Psoas muscle (tissue), 8 donors: ENCODE results near the gene IZUMO4. TPM values are rescaled to one million over a fixed set of nuclear protein-coding genes. Genes with fewer than 3 reads are reported as not detected.

ENCODE experiments used
- ATAC-seq, 4 donors: fragments of 200-7000 bp; cut with Tn5 transposase; one replicate each; pipeline ENCODE4 v1.9.1; 2020; ENCODE audit warnings: moderate library complexity in 3 of 4, mild to moderate bottlenecking in 2 of 4
- DNase-seq, 2 donors: peaks; one replicate each; pipeline ENCODE4 v3.0.0-alpha.2; 2020
- H3K27ac ChIP-seq: fragments of 200-600 bp; one replicate; pipeline ENCODE4 v1.8.0; 2022
- H3K27me3 ChIP-seq, 3 donors: fragments of 200-600 bp in 1 of 3; one replicate each; pipeline versions ENCODE4 v1.6.1 to v1.8.0; 2013 to 2022; ENCODE audit warnings: low read length in 2 of 3, mild to moderate bottlenecking in 2 of 3, moderate library complexity in 1 of 3; ENCODE audit not compliant: insufficient read depth in 3 of 3
- H3K36me3 ChIP-seq, 2 donors: fragments of 200-600 bp in 1 of 2; one replicate each; pipeline versions ENCODE4 v1.6.1 to v1.8.0; 2013 to 2022; ENCODE audit warnings: low read depth in 1 of 2, mild to moderate bottlenecking in 1 of 2, moderate library complexity in 1 of 2; ENCODE audit not compliant: insufficient read depth in 1 of 2
- H3K4me1 ChIP-seq: fragments of 200-600 bp; one replicate; pipeline ENCODE4 v1.8.0; 2022
- H3K4me3 ChIP-seq: fragments of 200-600 bp; one replicate; pipeline ENCODE4 v1.8.0; 2022; ENCODE audit warnings: mild to moderate bottlenecking
- H3K9me3 ChIP-seq: fragments of 200-600 bp; one replicate; pipeline ENCODE4 v1.8.0; 2022
- WGBS, 3 donors: extraction: QIAGEN DNeasy Blood & Tissue Kit; methylation state at CpG; one replicate each; pipeline versions ENCODE4 v1.1.6 to v1.1.7; 2013; 5-methylcytosine and 5-hydroxymethylcytosine counted together
- intact Hi-C, 2 donors: fragments of 100-400 bp; cut with DNase I; formaldehyde crosslinking; loops; one replicate each; pipeline versions ENCODE4 v1.11.0 to v1.14.2; 2022
- polyA plus RNA-seq, 3 donors: library from polyadenylated mRNA; stranded (reverse); fragments of 200-250 nt; gene quantifications; one replicate each; pipeline ENCODE4 v1.2.3, GENCODE V29; 2013
- total RNA-seq, 4 donors: library from RNA; stranded (reverse); fragmentation: NEBNext Ultra II Directional in 2 of 4; extraction: Animal tissue kit (Norgen Biotek cat#: 25700) in 2 of 4; gene quantifications; one replicate each; pipeline versions ENCODE4 v1.2.1 to v1.2.4, GENCODE V29; 2021 to 2023
- TF ChIP-seq, protein P1 (sequence below): fragments of 200-600 bp; IDR thresholded peaks from one replicate; pipeline ENCODE4 v1.8.0; 2022; ENCODE audit warnings: antibody characterized with exemption
- donor health status: healthy with polysubstance abuse.
- donor health status: DM: no; HTN: no; CAD: no; lungs with moderate emphysema.
- donor health status: Bipolar disorder and iron deficiency.
- donor health status: healthy.
- donor health status: DM: yes; HTN: yes; CAD: no.
- donor health status: DM: no; HTN: no; CAD: no.
- donor health status: DM: no; HTN: no; CAD: no.
- donor health status: DM: yes; HTN: yes; CAD: no.

IZUMO4 gene
- total and polyA plus RNA-seq, 7 donors: 0.69 to 3.0 (median 1.6) TPM

DNA sequence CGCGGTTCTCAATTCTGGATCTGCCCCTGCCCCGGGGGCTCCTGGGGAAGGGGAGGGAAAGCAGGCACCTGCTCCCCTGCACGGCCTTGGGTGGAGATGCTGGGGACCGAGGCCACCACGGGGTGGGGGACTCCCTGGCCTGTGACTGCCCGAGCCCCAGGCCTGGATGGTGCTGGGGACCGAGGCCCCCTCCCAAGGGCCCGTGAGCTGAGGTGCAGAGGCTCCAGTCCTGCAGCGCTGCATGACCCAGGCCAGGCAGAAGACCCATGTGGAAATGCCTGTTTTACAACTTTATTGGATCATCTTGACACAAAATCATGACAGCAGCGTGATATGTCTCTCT is 4.0 kb downstream of the IZUMO4 start:
- TF ChIP-seq, protein P1, sequence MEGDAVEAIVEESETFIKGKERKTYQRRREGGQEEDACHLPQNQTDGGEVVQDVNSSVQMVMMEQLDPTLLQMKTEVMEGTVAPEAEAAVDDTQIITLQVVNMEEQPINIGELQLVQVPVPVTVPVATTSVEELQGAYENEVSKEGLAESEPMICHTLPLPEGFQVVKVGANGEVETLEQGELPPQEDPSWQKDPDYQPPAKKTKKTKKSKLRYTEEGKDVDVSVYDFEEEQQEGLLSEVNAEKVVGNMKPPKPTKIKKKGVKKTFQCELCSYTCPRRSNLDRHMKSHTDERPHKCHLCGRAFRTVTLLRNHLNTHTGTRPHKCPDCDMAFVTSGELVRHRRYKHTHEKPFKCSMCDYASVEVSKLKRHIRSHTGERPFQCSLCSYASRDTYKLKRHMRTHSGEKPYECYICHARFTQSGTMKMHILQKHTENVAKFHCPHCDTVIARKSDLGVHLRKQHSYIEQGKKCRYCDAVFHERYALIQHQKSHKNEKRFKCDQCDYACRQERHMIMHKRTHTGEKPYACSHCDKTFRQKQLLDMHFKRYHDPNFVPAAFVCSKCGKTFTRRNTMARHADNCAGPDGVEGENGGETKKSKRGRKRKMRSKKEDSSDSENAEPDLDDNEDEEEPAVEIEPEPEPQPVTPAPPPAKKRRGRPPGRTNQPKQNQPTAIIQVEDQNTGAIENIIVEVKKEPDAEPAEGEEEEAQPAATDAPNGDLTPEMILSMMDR: no peak
- peaks cover 9% of the 10 kb centered on the region for H3K4me1 ChIP-seq
- H3K9me3 ChIP-seq: no peaks in the 10 kb centered on the region
- H3K27me3 ChIP-seq: no peaks in the 10 kb centered on the region
- ATAC-seq: no peak
- H3K27ac ChIP-seq: no peak overlapping the region
- intact Hi-C loops: loop anchor here in 1 of 2 donors (5.0 kb wide), 1 partner anchor 47 kb away; no protein-coding TSS in a partner anchor
- WGBS, 3 donors: 91 to 92% (median 92%) methylated on average over 10 to 11 of the region's 11 CpGs
- DNase-seq: no peak
- H3K36me3 ChIP-seq: peaks cover 0 to 52% of the 10 kb centered on the region in 2 donors
- no peak overlapping the region for H3K4me3 ChIP-seq

DNA sequence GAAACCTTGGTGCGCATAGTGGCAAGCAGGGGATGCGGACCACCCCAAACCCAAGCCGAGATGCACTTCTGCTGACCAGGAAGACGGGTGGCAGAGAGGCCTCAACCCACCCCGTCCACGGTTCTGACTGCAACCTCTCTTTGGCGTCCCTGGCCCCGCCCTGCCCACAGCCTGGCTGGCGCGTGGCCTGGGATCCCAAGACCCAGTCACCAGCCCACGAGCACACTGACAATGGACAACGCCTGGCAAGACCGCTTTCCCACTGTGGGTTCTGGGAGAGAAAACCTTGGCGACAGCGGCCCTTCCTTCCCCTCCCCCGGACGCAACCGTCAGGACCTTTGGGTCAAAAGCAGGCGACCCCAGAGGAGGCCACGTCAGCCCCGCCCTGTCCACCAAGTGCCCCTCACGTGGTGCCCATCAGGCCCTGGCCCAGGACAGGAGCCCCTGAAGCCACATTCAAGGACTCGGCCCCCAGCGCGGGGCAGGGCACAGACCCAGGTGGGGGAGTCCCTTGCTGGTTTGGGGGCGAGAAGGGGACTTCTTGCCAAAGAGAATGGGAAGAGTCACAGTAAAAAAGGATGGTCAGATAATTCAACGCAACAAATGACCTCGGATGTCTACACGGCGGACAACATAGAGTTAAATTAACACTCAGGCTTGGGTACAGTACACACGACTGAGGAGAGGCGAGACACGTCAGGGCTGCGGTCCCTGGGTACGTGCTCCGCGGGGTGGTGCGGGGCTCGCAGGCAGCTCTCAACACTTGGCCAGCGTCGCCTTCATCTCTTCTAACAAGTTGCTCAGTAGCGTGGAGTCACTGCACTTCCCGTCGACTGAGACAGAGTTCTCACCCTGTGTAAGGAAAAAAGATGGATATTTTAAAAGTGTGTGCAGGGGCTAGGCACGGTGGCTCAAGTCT is 5.0 kb downstream of the IZUMO4 start:
- no peak for ATAC-seq
- DNase-seq: no peak
- Histone ChIP-seq H3K4me3 (no peak overlapping the region), H3K9me3 (no peaks in the 10 kb centered on the region), H3K36me3 (peaks cover 0 to 62% of the 10 kb centered on the region in 2 donors), H3K4me1 (peaks cover 9% of the 10 kb centered on the region), H3K27me3 (no peaks in the 10 kb centered on the region), H3K27ac (no peak overlapping the region)
- TF ChIP-seq, protein P1: no peak
- intact Hi-C loops: loop anchor here in 1 of 2 donors (5.0 kb wide), 1 partner anchor 46 kb away; no protein-coding TSS in a partner anchor
- WGBS, 3 donors: 88 to 89% (median 88%) methylated on average over 45 of the region's 45 CpGs

DNA sequence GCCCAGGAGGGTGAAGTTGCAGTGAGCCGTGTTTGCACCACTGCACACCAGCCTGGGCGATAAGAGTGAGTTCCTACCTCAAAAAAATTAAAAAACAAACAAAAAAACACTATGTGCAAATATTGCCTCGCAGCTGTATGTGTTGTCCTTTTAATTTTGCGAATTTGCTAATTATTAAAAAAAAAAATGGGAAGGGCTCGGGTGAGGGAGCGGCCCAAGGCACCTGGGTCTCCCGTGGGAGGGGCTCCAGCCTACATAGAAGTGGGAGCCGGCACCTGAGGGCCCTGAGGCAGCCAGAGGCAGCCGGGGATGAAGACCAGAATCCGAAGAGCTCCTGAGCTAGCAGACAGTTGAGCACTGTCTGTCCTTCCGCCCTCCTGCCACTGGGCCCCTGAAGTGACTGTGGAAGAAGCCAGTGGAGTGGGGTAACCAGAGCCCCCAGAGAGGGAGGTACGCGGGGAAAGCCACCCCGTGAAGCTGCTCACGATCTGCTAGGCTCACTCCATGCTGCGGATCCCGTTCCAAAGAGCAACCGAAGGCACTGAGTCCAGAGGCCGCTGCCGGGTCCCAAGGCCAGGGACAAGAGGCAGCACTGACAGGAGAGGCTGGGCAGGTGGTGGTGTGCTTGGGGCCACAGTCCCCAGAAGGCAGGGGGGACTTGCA is 6.5 kb downstream of the IZUMO4 start:
- DNase-seq: no peak
- Histone ChIP-seq H3K4me1 (no peaks in the 10 kb centered on the region), H3K27me3 (no peaks in the 10 kb centered on the region), H3K4me3 (no peak overlapping the region), H3K9me3 (no peaks in the 10 kb centered on the region), H3K27ac (no peak overlapping the region), H3K36me3 (peaks cover 0 to 77% of the 10 kb centered on the region in 2 donors)
- ATAC-seq: no peak
- TF ChIP-seq, protein P1: no peak
- intact Hi-C loops: loop anchor here in 1 of 2 donors (5.0 kb wide), 1 partner anchor 44 kb away; no protein-coding TSS in a partner anchor
- WGBS, 3 donors: 85 to 90% (median 87%) methylated on average over 20 of the region's 20 CpGs

DNA sequence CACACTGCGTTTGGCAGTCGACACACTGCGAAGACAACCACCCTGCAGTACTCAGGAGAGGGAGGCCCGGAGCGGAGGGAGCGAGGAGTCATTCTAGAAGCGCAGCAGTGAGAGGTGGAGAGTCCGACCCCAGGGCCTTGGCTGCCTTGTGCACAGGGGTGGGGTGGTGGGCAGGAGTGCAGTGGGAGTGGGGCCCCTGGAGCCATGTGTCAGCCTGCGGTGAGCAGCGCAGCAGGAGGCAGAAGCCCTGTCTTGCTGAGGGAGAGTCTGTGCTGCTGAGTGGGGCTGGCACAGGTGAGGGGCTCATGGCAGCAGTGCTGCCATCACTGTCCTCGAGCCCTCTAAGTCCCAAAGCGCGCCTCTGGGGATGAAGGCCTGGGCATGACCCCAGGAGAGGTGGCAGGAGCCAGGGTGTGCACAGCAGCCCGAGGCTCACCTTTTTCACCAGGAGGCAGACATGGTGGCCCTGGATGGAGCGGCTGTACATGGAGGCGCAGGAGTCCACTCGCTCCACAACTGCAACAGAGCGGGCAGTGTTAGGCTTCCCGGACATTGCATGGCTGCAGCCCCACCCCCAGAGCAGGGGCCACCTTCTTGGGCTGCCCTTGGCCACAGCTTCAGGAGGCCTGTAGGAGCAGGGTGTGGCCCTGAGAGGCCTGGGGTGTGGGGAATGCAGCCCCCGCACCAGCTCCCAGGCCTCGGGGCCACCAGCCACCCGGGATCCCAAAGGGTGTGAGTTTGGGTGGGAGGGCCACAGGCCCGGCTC is 11.7 kb downstream of the IZUMO4 start:
- no peak overlapping the region for H3K4me3 ChIP-seq
- ATAC-seq (peak in 1 of 4 donors; percentile 5), DNase-seq (no peak)
- intact Hi-C loops: no loop called here
- TF ChIP-seq, protein P1: no peak
- H3K27me3 ChIP-seq: no peaks in the 10 kb centered on the region
- no peaks in the 10 kb centered on the region for H3K9me3 ChIP-seq
- no peak overlapping the region for H3K27ac ChIP-seq
- no peaks in the 10 kb centered on the region for H3K4me1 ChIP-seq
- H3K36me3 ChIP-seq: peaks cover 0 to 89% of the 10 kb centered on the region in 2 donors
- WGBS, 3 donors: 86 to 95% (median 93%) methylated on average over 22 to 23 of the region's 23 CpGs
